GM12875 (cell line): Measurements from ENCODE around the gene LCE4A.

Experiments
- H3K4me3 ChIP-seq: one replicate; pipeline ENCODE4 v1.5.1; 2011; ENCODE audit warnings: low read depth, low read length, control low read depth
- CTCF ChIP-seq: IDR thresholded peaks from 2 replicates; pipeline ENCODE4 v1.5.1; 2011; ENCODE audit warnings: low read depth, mild to moderate bottlenecking, control low read depth, inconsistent platforms, low read length, moderate library complexity, borderline replicate concordance; ENCODE audit not compliant: insufficient read depth

The LCE4A gene

DNA sequence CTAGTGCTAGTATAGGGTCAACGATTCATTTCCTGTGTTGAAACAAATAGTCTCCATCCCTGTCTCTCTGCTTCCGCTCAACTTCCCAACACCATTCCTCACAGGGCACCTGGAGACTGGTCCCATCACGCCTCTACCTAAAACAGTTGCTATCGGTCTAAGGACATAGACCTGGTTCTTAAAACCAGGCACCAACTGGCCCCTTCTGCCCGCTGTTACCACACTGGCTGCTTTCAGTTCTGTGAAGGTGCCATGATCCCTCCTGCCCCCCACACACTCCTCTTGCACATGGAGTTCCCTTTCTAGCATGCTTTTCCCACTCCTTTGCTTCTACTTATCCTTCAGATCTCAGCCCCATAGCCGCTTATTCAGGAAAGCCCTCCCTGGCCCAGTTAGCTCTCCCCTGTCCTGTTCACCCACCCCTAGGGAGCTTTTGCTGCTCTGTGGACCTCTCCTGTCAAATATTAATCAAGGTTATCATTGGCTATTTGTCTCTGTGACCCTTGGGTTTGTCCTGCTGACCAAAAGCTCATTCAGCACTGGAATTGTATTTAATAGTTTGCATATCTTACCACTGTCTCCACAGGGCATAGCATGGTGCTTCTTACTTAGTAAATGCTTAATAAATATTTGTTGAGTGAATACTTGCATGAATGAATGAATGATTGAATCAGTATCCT is 37.9 kb downstream of the LCE4A start:
- TF ChIP-seq CTCF: no peak
- H3K4me3 ChIP-seq: no peak overlapping the region

DNA sequence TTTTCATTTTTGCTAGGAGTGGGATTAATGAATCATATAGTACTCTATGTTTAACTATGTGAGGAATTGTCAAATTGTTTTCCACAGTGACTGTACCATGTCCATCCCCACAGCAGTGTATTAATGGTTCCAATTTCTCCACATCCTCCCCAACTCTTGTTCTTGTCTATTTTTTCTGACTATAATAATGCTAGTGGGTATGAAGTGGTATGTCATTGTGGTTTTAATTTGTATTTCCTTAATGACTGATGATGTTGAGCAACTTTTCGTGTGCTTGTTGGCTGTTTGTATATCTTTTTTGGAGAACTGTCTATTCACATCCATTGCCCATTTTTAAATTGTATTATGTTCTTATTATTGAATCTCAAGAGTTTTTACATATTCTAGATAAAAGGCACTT is 39.9 kb downstream of the LCE4A start:
- no peak for TF ChIP-seq CTCF
- H3K4me3 ChIP-seq: no peak overlapping the region

- no peak overlapping the region for H3K4me3 ChIP-seq
- no peak for TF ChIP-seq CTCF
These were observed 44.3 kb downstream of the LCE4A start for GRCh38 chr1:152752225-152752624.

- H3K4me3 ChIP-seq: no peak overlapping the region
- TF ChIP-seq CTCF: no peak
These were observed 45.6 kb downstream of the LCE4A start for GRCh38 chr1:152753586-152753985.

GRCh38 chr1:152756872-152757271 is 48.9 kb downstream of the LCE4A start:
- no peak for TF ChIP-seq CTCF
- H3K4me3 ChIP-seq: no peak overlapping the region

GRCh38 chr1:152757747-152758146 is 49.8 kb downstream of the LCE4A start, which contains the start of gene KPRP:
Gene KPRP (plus strand): TSS chr1:152758025. CDS start chr1:152759589, 1,564 bp downstream.
- no peak within 1 kb of the TSS for H3K4me3 ChIP-seq
- TF ChIP-seq CTCF: no peak

GRCh38 chr1:152758636-152759035 is 50.7 kb downstream of the LCE4A start:
- no peak for TF ChIP-seq CTCF
- no peak overlapping the region for H3K4me3 ChIP-seq
